Loucy (cell line): ENCODE results near the gene GOLGA7B.

Experiments used
- H2AFZ ChIP-seq: fragments of 200-600 bp; sonication (generic); 2 replicates; pipeline ENCODE4 v1.6.0; 2016; ENCODE audit warnings: antibody characterized with exemption, mild to moderate bottlenecking, low read length, moderate library complexity
- H3F3A ChIP-seq: fragments of 200-600 bp; 2 replicates; pipeline ENCODE4 v1.6.0; 2016; ENCODE audit warnings: antibody characterized with exemption, low read depth, mild to moderate bottlenecking
- H3K27me3 ChIP-seq: fragments of 200-600 bp; sonication (generic); 2 replicates; pipeline ENCODE4 v1.6.1; 2014; ENCODE audit warnings: low read length, mild to moderate bottlenecking; ENCODE audit not compliant: insufficient read depth, poor library complexity, severe bottlenecking
- H3K36me3 ChIP-seq: fragments of 200-600 bp; sonication (generic); 2 replicates; pipeline ENCODE4 v1.6.1; 2016; ENCODE audit warnings: low read length; ENCODE audit not compliant: insufficient read depth
- H3K4me1 ChIP-seq: fragments of 200-600 bp; sonication (generic); 2 replicates; pipeline ENCODE4 v1.5.1; 2014; ENCODE audit warnings: low read length, mild to moderate bottlenecking; ENCODE audit not compliant: insufficient read depth, poor library complexity, severe bottlenecking
- H3K4me2 ChIP-seq: fragments of 200-600 bp; sonication (generic); 2 replicates; pipeline ENCODE4 v1.6.0; 2014; ENCODE audit warnings: antibody characterized with exemption, low read length, low read depth, mild to moderate bottlenecking; ENCODE audit not compliant: poor library complexity, severe bottlenecking
- H3K4me3 ChIP-seq: fragments of 200-600 bp; sonication (generic); 2 replicates; pipeline ENCODE4 v1.5.1; 2014; ENCODE audit warnings: low read length, mild to moderate bottlenecking, mixed read lengths; ENCODE audit not compliant: poor library complexity, severe bottlenecking
- H3K79me2 ChIP-seq: fragments of 200-600 bp; sonication (generic); 2 replicates; pipeline ENCODE4 v1.6.1; 2014; ENCODE audit warnings: low read length; ENCODE audit not compliant: insufficient read depth
- H3K9ac ChIP-seq: fragments of 200-600 bp; sonication (generic); 2 replicates; pipeline ENCODE4 v1.6.0; 2014; ENCODE audit warnings: mild to moderate bottlenecking, low read depth, low read length, moderate library complexity; ENCODE audit not compliant: poor library complexity, severe bottlenecking
- H3K9me2 ChIP-seq: fragments of 200-600 bp; sonication (generic); replicated peaks from 2 replicates; pipeline ENCODE4 v1.6.1; 2016; ENCODE audit warnings: low read depth, low read length, mixed read lengths
- H3K9me3 ChIP-seq: fragments of 200-600 bp; sonication (generic); 2 replicates; pipeline ENCODE4 v1.6.1; 2014; ENCODE audit warnings: mild to moderate bottlenecking, antibody characterized with exemption, low read length, low read depth; ENCODE audit not compliant: insufficient read depth
- H4K20me1 ChIP-seq: fragments of 200-600 bp; sonication (generic); 2 replicates; pipeline ENCODE4 v1.6.0; 2014; ENCODE audit warnings: antibody characterized with exemption, low read length, mild to moderate bottlenecking; ENCODE audit not compliant: insufficient read depth, poor library complexity, severe bottlenecking
- EZH2phosphoT487 ChIP-seq: fragments of 200-600 bp; IDR thresholded peaks from 2 replicates; pipeline ENCODE4 v1.6.1; 2018; ENCODE audit warnings: antibody characterized with exemption, mild to moderate bottlenecking, moderate library complexity, borderline replicate concordance
- TF ChIP-seq, protein P1 (sequence below): fragments of 200-600 bp; sonication (generic); conservative IDR thresholded peaks from 2 replicates; pipeline ENCODE4 v1.5.1; 2014; ENCODE audit warnings: mild to moderate bottlenecking, antibody characterized with exemption, low read length

The GOLGA7B gene

DNA sequence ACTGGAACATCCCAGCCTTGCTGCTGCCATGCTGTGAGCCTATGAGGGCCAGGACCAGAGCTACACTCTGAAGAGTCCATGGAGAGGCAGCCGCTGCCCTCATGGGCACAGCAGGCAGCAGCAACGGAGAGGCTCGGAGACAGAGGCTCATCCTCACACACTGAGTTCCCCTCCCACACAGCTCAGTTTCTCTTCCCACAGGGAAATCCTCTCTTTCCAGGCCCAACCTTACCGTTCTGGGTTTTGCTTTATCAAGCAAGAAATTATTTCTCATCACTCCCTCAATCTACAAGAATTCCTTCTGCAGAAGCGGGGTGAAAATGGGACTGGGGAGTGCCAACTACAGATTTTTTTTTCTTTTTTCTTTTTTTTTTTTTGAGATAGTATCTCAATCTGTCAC lies 36.6 kb downstream of the GOLGA7B start:
- no peak overlapping the region for H3K4me2 ChIP-seq
- H3K4me1 ChIP-seq = no peaks in the 10 kb centered on the region
- H2AFZ ChIP-seq = no peak overlapping the region
- no peaks in the 10 kb centered on the region for H3K27me3 ChIP-seq
- no peaks in the 10 kb centered on the region for H4K20me1 ChIP-seq
- no peaks in the 10 kb centered on the region for H3K36me3 ChIP-seq
- H3K79me2 ChIP-seq = no peaks in the 10 kb centered on the region
- no peaks in the 10 kb centered on the region for H3K9me3 ChIP-seq
- H3K9ac ChIP-seq = no peak overlapping the region
- no peaks in the 10 kb centered on the region for H3F3A ChIP-seq
- no peaks in the 10 kb centered on the region for H3K9me2 ChIP-seq
- no peak overlapping the region for H3K4me3 ChIP-seq
- TF ChIP-seq, protein P1, sequence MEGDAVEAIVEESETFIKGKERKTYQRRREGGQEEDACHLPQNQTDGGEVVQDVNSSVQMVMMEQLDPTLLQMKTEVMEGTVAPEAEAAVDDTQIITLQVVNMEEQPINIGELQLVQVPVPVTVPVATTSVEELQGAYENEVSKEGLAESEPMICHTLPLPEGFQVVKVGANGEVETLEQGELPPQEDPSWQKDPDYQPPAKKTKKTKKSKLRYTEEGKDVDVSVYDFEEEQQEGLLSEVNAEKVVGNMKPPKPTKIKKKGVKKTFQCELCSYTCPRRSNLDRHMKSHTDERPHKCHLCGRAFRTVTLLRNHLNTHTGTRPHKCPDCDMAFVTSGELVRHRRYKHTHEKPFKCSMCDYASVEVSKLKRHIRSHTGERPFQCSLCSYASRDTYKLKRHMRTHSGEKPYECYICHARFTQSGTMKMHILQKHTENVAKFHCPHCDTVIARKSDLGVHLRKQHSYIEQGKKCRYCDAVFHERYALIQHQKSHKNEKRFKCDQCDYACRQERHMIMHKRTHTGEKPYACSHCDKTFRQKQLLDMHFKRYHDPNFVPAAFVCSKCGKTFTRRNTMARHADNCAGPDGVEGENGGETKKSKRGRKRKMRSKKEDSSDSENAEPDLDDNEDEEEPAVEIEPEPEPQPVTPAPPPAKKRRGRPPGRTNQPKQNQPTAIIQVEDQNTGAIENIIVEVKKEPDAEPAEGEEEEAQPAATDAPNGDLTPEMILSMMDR = no peak
- no peak for TF ChIP-seq EZH2phosphoT487

DNA sequence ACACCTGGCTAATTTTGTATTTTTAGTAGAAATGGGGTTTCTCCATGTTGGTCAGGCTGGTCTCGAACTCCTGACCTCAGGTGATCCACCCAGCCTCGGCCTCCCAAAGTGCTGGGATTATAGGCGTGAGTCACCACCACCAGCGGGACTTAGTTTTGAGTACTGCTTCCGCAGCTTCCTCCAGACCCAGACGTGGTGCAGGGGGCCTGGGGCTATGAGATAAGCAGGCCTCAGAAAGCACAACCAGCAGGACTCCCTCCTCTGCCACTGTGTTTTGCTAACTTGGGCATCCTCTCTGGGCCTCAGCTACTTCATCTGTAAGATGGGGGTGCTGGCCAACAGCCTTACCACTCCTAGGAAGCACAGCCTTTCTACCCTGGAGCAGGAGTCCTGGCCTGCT lies 37.8 kb downstream of the GOLGA7B start:
- Histone ChIP-seq H3K79me2 (no peaks in the 10 kb centered on the region), H3K4me1 (no peaks in the 10 kb centered on the region), H2AFZ (no peak overlapping the region), H3K9ac (no peak overlapping the region), H3K4me3 (no peak overlapping the region), H3F3A (no peaks in the 10 kb centered on the region), H3K9me2 (no peaks in the 10 kb centered on the region), H3K4me2 (no peak overlapping the region), H3K9me3 (no peaks in the 10 kb centered on the region), H4K20me1 (no peaks in the 10 kb centered on the region), H3K36me3 (no peaks in the 10 kb centered on the region), H3K27me3 (no peaks in the 10 kb centered on the region)
- TF ChIP-seq EZH2phosphoT487 = no peak
- TF ChIP-seq, protein P1 = no peak

DNA sequence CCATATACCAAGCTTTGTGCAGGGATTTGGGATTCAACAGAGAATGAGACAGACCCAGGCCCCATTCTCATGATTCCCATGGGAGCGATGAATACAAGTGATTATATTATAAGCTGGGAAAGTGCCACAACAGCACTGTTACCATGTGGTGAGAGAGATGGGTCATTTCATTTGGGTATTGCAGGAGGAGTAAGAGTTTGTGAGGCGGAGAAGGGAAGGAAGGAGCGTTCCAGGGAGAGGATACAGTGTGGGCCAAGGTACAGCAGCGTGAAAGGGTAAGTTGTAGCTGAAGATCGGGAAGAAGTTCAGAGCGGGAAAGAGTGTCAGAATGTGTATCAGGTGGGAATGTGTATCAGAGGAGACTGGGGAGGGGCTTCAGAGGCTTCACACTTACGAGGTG lies 38.5 kb downstream of the GOLGA7B start:
- H3K4me2 ChIP-seq = no peak overlapping the region
- no peaks in the 10 kb centered on the region for H4K20me1 ChIP-seq
- H3K79me2 ChIP-seq = no peaks in the 10 kb centered on the region
- H3K4me1 ChIP-seq = no peaks in the 10 kb centered on the region
- H3K9me3 ChIP-seq = no peaks in the 10 kb centered on the region
- TF ChIP-seq EZH2phosphoT487 = no peak
- TF ChIP-seq, protein P1 = no peak
- no peak overlapping the region for H3K4me3 ChIP-seq
- H3K9me2 ChIP-seq = no peaks in the 10 kb centered on the region
- no peak overlapping the region for H3K9ac ChIP-seq
- no peak overlapping the region for H2AFZ ChIP-seq
- H3K36me3 ChIP-seq = no peaks in the 10 kb centered on the region
- H3F3A ChIP-seq = no peaks in the 10 kb centered on the region
- H3K27me3 ChIP-seq = no peaks in the 10 kb centered on the region
